H1 (cell line): ENCODE results near the gene PACSIN2. TPM values are rescaled to one million over a fixed set of nuclear protein-coding genes. Genes with fewer than 3 reads are reported as not detected.

ENCODE experiments used
- polyA plus RNA-seq, 7 experiments: library from polyadenylated mRNA; depleted of rRNA in 3 of 7; stranded (reverse) in 5 of 7; unstranded in 2 of 7; fragments of >200 nt in 5 of 7; fragments of 200-250 nt in 2 of 7; gene quantifications; 1 replicate in 5 of 7; 2 replicates in 1 of 7; 4 replicates in 1 of 7; pipeline versions ENCODE4 v1.2.1 to v1.2.3, GENCODE V29; 2011 to 2013; ENCODE audit warnings: missing spikeins in 2 of 7, mixed read lengths in 2 of 7
- total RNA-seq: library from RNA; stranded (reverse); fragmentation: NEBNext Ultra II Directional; extraction: Animal tissue kit (Norgen Biotek cat#: 25700); gene quantifications from 2 replicates; pipeline ENCODE4 v1.2.1, GENCODE V29; 2021

The PACSIN2 gene
- total and polyA plus RNA-seq, 2 of the 8 experiments (the other 6 are each of a cell fraction or from before 2014, with no cell fraction given), result 44.8 to 64.2 TPM

Other genes starting within 250 kb of the PACSIN2 start
- gene ARFGAP3, start 157.9 kb downstream of the PACSIN2 start, total RNA-seq, result 15.8 and 16.0 TPM in 2 replicates
- gene ARFGAP3, start 157.9 kb downstream of the PACSIN2 start, polyA plus RNA-seq (2011; rRNA removed), result 7.5 and 9.7 TPM in 2 replicates
- 4.1 and 5.0 TPM in 2 replicates for gene TTLL1, start 74.2 kb upstream of the PACSIN2 start, total RNA-seq
- 13.8 and 17.3 TPM in 2 replicates for gene TTLL1, start 74.2 kb upstream of the PACSIN2 start, polyA plus RNA-seq (2011; rRNA removed)
- 2.1 and 3.3 TPM in 2 replicates for gene BIK, start 95.6 kb upstream of the PACSIN2 start, total RNA-seq
- 5.5 and 9.1 TPM in 2 replicates for gene BIK, start 95.6 kb upstream of the PACSIN2 start, polyA plus RNA-seq (2011; rRNA removed)
- gene MCAT, start 128.2 kb upstream of the PACSIN2 start, total RNA-seq, result 13.7 and 15.8 TPM in 2 replicates
- 17.4 and 20.8 TPM in 2 replicates for gene MCAT, start 128.2 kb upstream of the PACSIN2 start, polyA plus RNA-seq (2011; rRNA removed)
- 19.2 and 19.9 TPM in 2 replicates for gene TSPO, start 136.4 kb upstream of the PACSIN2 start, total RNA-seq
- gene TSPO, start 136.4 kb upstream of the PACSIN2 start, polyA plus RNA-seq (2011; rRNA removed), result 51.5 and 63.4 TPM in 2 replicates
- 124 and 125 TPM in 2 replicates for gene TTLL12, start 172.0 kb upstream of the PACSIN2 start, total RNA-seq
- gene TTLL12, start 172.0 kb upstream of the PACSIN2 start, polyA plus RNA-seq (2011; rRNA removed), result 101 and 152 TPM in 2 replicates